ENCODE results near the gene MACF1. TPM values are rescaled to one million over a fixed set of nuclear protein-coding genes. Genes with fewer than 3 reads are reported as not detected.

The MACF1 gene
- total and polyA plus RNA-seq, 8 donors, result 16.8 to 662 (median 236) TPM

GRCh38 chr1:39452081-39452480 lies 247.6 kb downstream of the MACF1 start:
- H3K9me3 ChIP-seq, result no peaks in the 10 kb centered on the region
- H3K27me3 ChIP-seq, result no peaks in the 10 kb centered on the region
- no peak for TF ChIP-seq POLR2A (IDR thresholded peaks at IDR 0.05)
- TF ChIP-seq EP300 (IDR thresholded peaks at IDR 0.05), result no peak
- TF ChIP-seq POLR2AphosphoS5 (IDR thresholded peaks at IDR 0.05), result no peak
- TF ChIP-seq, protein P1, sequence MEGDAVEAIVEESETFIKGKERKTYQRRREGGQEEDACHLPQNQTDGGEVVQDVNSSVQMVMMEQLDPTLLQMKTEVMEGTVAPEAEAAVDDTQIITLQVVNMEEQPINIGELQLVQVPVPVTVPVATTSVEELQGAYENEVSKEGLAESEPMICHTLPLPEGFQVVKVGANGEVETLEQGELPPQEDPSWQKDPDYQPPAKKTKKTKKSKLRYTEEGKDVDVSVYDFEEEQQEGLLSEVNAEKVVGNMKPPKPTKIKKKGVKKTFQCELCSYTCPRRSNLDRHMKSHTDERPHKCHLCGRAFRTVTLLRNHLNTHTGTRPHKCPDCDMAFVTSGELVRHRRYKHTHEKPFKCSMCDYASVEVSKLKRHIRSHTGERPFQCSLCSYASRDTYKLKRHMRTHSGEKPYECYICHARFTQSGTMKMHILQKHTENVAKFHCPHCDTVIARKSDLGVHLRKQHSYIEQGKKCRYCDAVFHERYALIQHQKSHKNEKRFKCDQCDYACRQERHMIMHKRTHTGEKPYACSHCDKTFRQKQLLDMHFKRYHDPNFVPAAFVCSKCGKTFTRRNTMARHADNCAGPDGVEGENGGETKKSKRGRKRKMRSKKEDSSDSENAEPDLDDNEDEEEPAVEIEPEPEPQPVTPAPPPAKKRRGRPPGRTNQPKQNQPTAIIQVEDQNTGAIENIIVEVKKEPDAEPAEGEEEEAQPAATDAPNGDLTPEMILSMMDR (IDR thresholded peaks at IDR 0.05), result no peak
- peaks cover 90 to 100% (median 100%) of the 10 kb centered on the region in 4 donors for H3K36me3 ChIP-seq
- H3K27ac ChIP-seq, result peak overlapping the region in 4 of 5 donors; percentile 9 to 75 (median 49)
- WGBS, 5 donors, result 90 to 96% (median 94%) methylated on average over 7 of the region's 7 CpGs
- no peak overlapping the region for H3K4me3 ChIP-seq
- no peak for DNase-seq
- intact Hi-C loops (cut with DNase I; ENCODE audit: low total_unique reads), result no loop called here
- H3K4me1 ChIP-seq, result peaks cover 0 to 4% (median 1%) of the 10 kb centered on the region in 4 donors

GRCh38 chr1:39452540-39452939 lies 248.0 kb downstream of the MACF1 start:
- TF ChIP-seq POLR2AphosphoS5 (IDR thresholded peaks at IDR 0.05) (no peak), POLR2A (IDR thresholded peaks at IDR 0.05) (no peak), EP300 (IDR thresholded peaks at IDR 0.05) (no peak)
- TF ChIP-seq, protein P1 (IDR thresholded peaks at IDR 0.05), result no peak
- no peak overlapping the region for H3K4me3 ChIP-seq
- 93 to 99% (median 96%) methylated on average over 5 of the region's 5 CpGs for WGBS, 5 donors
- H3K27ac ChIP-seq, result peak overlapping the region in 3 of 5 donors; percentile 3 to 75 (median 55)
- intact Hi-C loops (cut with DNase I; ENCODE audit: low total_unique reads), result no loop called here
- DNase-seq, result no peak
- no peaks in the 10 kb centered on the region for H3K9me3 ChIP-seq
- peaks cover 90 to 100% (median 100%) of the 10 kb centered on the region in 4 donors for H3K36me3 ChIP-seq
- peaks cover 0 to 4% (median 1%) of the 10 kb centered on the region in 4 donors for H3K4me1 ChIP-seq
- no peaks in the 10 kb centered on the region for H3K27me3 ChIP-seq

GRCh38 chr1:39453603-39454002 lies 249.1 kb downstream of the MACF1 start:
- TF ChIP-seq, protein P1 (IDR thresholded peaks at IDR 0.05), result no peak
- peak in 1 of 3 donors; percentile 17 for TF ChIP-seq POLR2AphosphoS5 (IDR thresholded peaks at IDR 0.05)
- TF ChIP-seq POLR2A (IDR thresholded peaks at IDR 0.05), result no peak
- no peak for TF ChIP-seq EP300 (IDR thresholded peaks at IDR 0.05)
- H3K4me1 ChIP-seq, result peaks cover 0 to 9% (median 2%) of the 10 kb centered on the region in 4 donors
- peak in 1 of 2 donors; percentile 57 for DNase-seq
- H3K27me3 ChIP-seq, result no peaks in the 10 kb centered on the region
- peaks cover 92 to 100% (median 100%) of the 10 kb centered on the region in 4 donors for H3K36me3 ChIP-seq
- peak overlapping the region in 2 of 5 donors; percentile 10 to 30 for H3K27ac ChIP-seq
- WGBS, 5 donors, result 60 to 84% (median 75%) methylated on average over 8 of the region's 8 CpGs
- no peaks in the 10 kb centered on the region for H3K9me3 ChIP-seq
- intact Hi-C loops (cut with DNase I; ENCODE audit: low total_unique reads), result no loop called here
- no peak overlapping the region for H3K4me3 ChIP-seq

GRCh38 chr1:39458991-39459390 lies 254.5 kb downstream of the MACF1 start:
- whole genome bisulfite sequencing, 5 donors, result 71 to 85% (median 83%) methylated on average over 4 of the region's 4 CpGs
- Histone ChIP-seq H3K4me3 (no peak overlapping the region), H3K9me3 (no peaks in the 10 kb centered on the region), H3K36me3 (peaks cover 91 to 100% (median 100%) of the 10 kb centered on the region in 4 donors), H3K4me1 (peaks cover 0 to 10% (median 0%) of the 10 kb centered on the region in 4 donors), H3K27ac (peak overlapping the region in 1 of 5 donors; percentile 13), H3K27me3 (no peaks in the 10 kb centered on the region)
- no peak for DNase-seq
- intact Hi-C loops (cut with DNase I; ENCODE audit: low total_unique reads), result no loop called here
- TF ChIP-seq, protein P1 (IDR thresholded peaks at IDR 0.05), result no peak
- TF ChIP-seq POLR2A (IDR thresholded peaks at IDR 0.05) (no peak), EP300 (IDR thresholded peaks at IDR 0.05) (no peak), POLR2AphosphoS5 (IDR thresholded peaks at IDR 0.05) (no peak)
